HG02642 (cell line): ENCODE measurements around the gene AGAP5.
"Not testable (repeated sequence)": the region's sequence is repeated elsewhere in the genome, so short reads cannot be mapped to it uniquely, and the experiment has no call there.

Experiments used
- ATAC-seq: cut with Tn5 transposase; IDR thresholded peaks from one replicate; pipeline ENCODE4 v1.9.1; 2021; ENCODE audit warnings: mild to moderate bottlenecking; ENCODE audit not compliant: unreplicated experiment, poor library complexity

AGAP5 gene

GRCh38 chr10:73662705-73663104 is 35.2 kb downstream of the AGAP5 start:
- not testable (repeated sequence) for ATAC-seq

GRCh38 chr10:73655990-73656298 is 42.0 kb downstream of the AGAP5 start, which contains the start of gene SYNPO2L:
TSS of gene SYNPO2L (minus strand) at chr10:73656029. CDS start at chr10:73655922, 107 bp downstream.
- ATAC-seq, result no peak

GRCh38 chr10:73655257-73655989 is 42.5 kb downstream of the AGAP5 start:
- no peak for ATAC-seq

- ATAC-seq, result no peak
Observed at GRCh38 chr10:73653701-73654100, 44.2 kb downstream of the AGAP5 start.

GRCh38 chr10:73653195-73653594 is 44.7 kb downstream of the AGAP5 start:
- no peak for ATAC-seq

- ATAC-seq, result no peak
Observed at GRCh38 chr10:73650537-73651331, 47.2 kb downstream of the AGAP5 start.

GRCh38 chr10:73649876-73650536 is 47.9 kb downstream of the AGAP5 start:
- no peak for ATAC-seq

GRCh38 chr10:73648975-73649829 is 48.7 kb downstream of the AGAP5 start:
- ATAC-seq, result no peak

- ATAC-seq, result no peak
Observed at GRCh38 chr10:73647875-73648651, 49.8 kb downstream of the AGAP5 start.

- no peak for ATAC-seq
Observed at GRCh38 chr10:73647211-73647874, 50.6 kb downstream of the AGAP5 start.

GRCh38 chr10:73646598-73647041 is 51.3 kb downstream of the AGAP5 start:
- no peak for ATAC-seq

- ATAC-seq, result no peak
Observed at GRCh38 chr10:73645251-73645650, 52.7 kb downstream of the AGAP5 start.

- ATAC-seq, result no peak
Observed at GRCh38 chr10:73644767-73645166, 53.1 kb downstream of the AGAP5 start.

GRCh38 chr10:73644015-73644743 is 53.7 kb downstream of the AGAP5 start:
- peak; percentile 56 for ATAC-seq

GRCh38 chr10:73643362-73643761 is 54.5 kb downstream of the AGAP5 start:
- ATAC-seq, result no peak

- ATAC-seq, result no peak
Observed at GRCh38 chr10:73641328-73642060, 56.4 kb downstream of the AGAP5 start, which contains the start of gene MYOZ1. TSS of gene MYOZ1 (minus strand) at chr10:73641474. CDS start at chr10:73640017, 1,457 bp downstream.

- ATAC-seq, result no peak
Observed at GRCh38 chr10:73639286-73639685, 58.6 kb downstream of the AGAP5 start.
